K562 (cell line): ENCODE data around the gene FGF4.

ENCODE experiments used
- DDX20 ChIP-seq: fragments of 450-650 bp; IDR thresholded peaks from 2 replicates; pipeline ENCODE4 v1.6.1; 2016; ENCODE audit warnings: missing genetic modification characterization, low read depth, mild to moderate bottlenecking, missing compliant biosample characterization, moderate library complexity
- GABPA ChIP-seq: fragments of 200-800 bp; sonication (Bioruptor generic); conservative IDR thresholded peaks from 2 replicates; pipeline ENCODE4 v1.6.1; 2016; ENCODE audit warnings: low read depth, missing genetic modification characterization, missing compliant biosample characterization
- NCOA4 ChIP-seq: fragments of 450-650 bp; IDR thresholded peaks from 2 replicates; pipeline ENCODE4 v1.6.1; 2018; ENCODE audit warnings: mild to moderate bottlenecking; ENCODE audit not compliant: partially characterized antibody
- ZNF717 ChIP-seq: fragments of 250-450 bp; sonication (Bioruptor Pico); IDR thresholded peaks from 2 replicates; pipeline ENCODE4 v1.5.0; 2021

- TF ChIP-seq NCOA4 = no peak
- no peak for TF ChIP-seq GABPA (tag)
- no peak for TF ChIP-seq ZNF717 (CRISPR knock-in tag)
- TF ChIP-seq DDX20 (tag) = no peak
Observed at GRCh38 chr11:69796063-69796462, 20.9 kb upstream of the FGF4 start.
